ENCODE data around the gene HLA-B.

The HLA-B gene

GRCh38 chr6:31321005-31321707 lies 35.8 kb downstream of the HLA-B start:
- H2BK15ac ChIP-seq (replicated peaks; ENCODE audit: low read depth), result no peak overlapping the region
- H3K56ac ChIP-seq (ENCODE audit: low read length), result no peak overlapping the region
- H3K27me3 ChIP-seq (ENCODE audit: insufficient read depth, low read length, poor library complexity), result no peaks in the 10 kb centered on the region
- H4K5ac ChIP-seq (ENCODE audit: low read length), result no peak overlapping the region
- H2BK5ac ChIP-seq (ENCODE audit: low read length), result no peak overlapping the region
- H2AK5ac ChIP-seq (ENCODE audit: low read length), result no peak overlapping the region
- no peaks in the 10 kb centered on the region for H3K4me1 ChIP-seq (ENCODE audit: control insufficient read depth, low read depth, low read length)
- no peak overlapping the region for H3K27ac ChIP-seq (ENCODE audit: low read depth, low read length)
- DNase-seq, result no peak
- H3K4ac ChIP-seq (ENCODE audit: low read depth, low read length), result no peak overlapping the region
- H3K36me3 ChIP-seq (ENCODE audit: control insufficient read depth, insufficient read depth, low read length), result no peaks in the 10 kb centered on the region
- H3K79me1 ChIP-seq (ENCODE audit: low read length), result no peaks in the 10 kb centered on the region
- H3K23ac ChIP-seq (ENCODE audit: low read length), result no peak overlapping the region
- no peaks in the 10 kb centered on the region for H3K79me2 ChIP-seq (ENCODE audit: control insufficient read depth, insufficient read depth, low read length)
- no peak overlapping the region for H3K9ac ChIP-seq (ENCODE audit: low read length)
- H2BK120ac ChIP-seq (ENCODE audit: low read depth, low read length), result no peak overlapping the region
- no CpG with 5 or more reads among the region's 1 CpG for WGBS (ENCODE audit: extremely low coverage, insufficient coverage, low lambda C conversion rate)
- no peak overlapping the region for H4K8ac ChIP-seq (ENCODE audit: low read depth, low read length)
- no peak overlapping the region for H3K18ac ChIP-seq (ENCODE audit: low read length)
- no peak overlapping the region for H3K4me3 ChIP-seq (ENCODE audit: low read length)
- H3K4me2 ChIP-seq (ENCODE audit: low read length), result no peak overlapping the region

GRCh38 chr6:31317036-31317435 lies 39.9 kb downstream of the HLA-B start:
- Histone ChIP-seq H3K9ac (ENCODE audit: low read length) (no peak overlapping the region), H2BK5ac (ENCODE audit: low read length) (no peak overlapping the region), H3K27me3 (ENCODE audit: insufficient read depth, low read length, poor library complexity) (no peaks in the 10 kb centered on the region), H3K4me3 (ENCODE audit: low read length) (no peak overlapping the region), H3K4me1 (ENCODE audit: control insufficient read depth, low read depth, low read length) (no peaks in the 10 kb centered on the region), H3K4me2 (ENCODE audit: low read length) (no peak overlapping the region), H3K27ac (ENCODE audit: low read depth, low read length) (no peak overlapping the region), H4K5ac (ENCODE audit: low read length) (no peak overlapping the region), H3K79me2 (ENCODE audit: control insufficient read depth, insufficient read depth, low read length) (no peaks in the 10 kb centered on the region), H3K79me1 (ENCODE audit: low read length) (no peaks in the 10 kb centered on the region), H3K56ac (ENCODE audit: low read length) (no peak overlapping the region), H3K36me3 (ENCODE audit: control insufficient read depth, insufficient read depth, low read length) (no peaks in the 10 kb centered on the region), H2BK120ac (ENCODE audit: low read depth, low read length) (no peak overlapping the region), H3K18ac (ENCODE audit: low read length) (no peak overlapping the region), H2BK15ac (replicated peaks; ENCODE audit: low read depth) (no peak overlapping the region), H2AK5ac (ENCODE audit: low read length) (no peak overlapping the region), H3K23ac (ENCODE audit: low read length) (no peak overlapping the region), H3K4ac (ENCODE audit: low read depth, low read length) (no peak overlapping the region), H4K8ac (ENCODE audit: low read depth, low read length) (no peak overlapping the region)
- no peak for DNase-seq
- WGBS (ENCODE audit: extremely low coverage, insufficient coverage, low lambda C conversion rate), result no CpG with 5 or more reads among the region's 2 CpGs

- Histone ChIP-seq H3K56ac (ENCODE audit: low read length) (no peak overlapping the region), H3K79me1 (ENCODE audit: low read length) (no peaks in the 10 kb centered on the region), H2BK120ac (ENCODE audit: low read depth, low read length) (no peak overlapping the region), H2BK5ac (ENCODE audit: low read length) (no peak overlapping the region), H4K8ac (ENCODE audit: low read depth, low read length) (no peak overlapping the region), H4K5ac (ENCODE audit: low read length) (no peak overlapping the region), H3K36me3 (ENCODE audit: control insufficient read depth, insufficient read depth, low read length) (no peaks in the 10 kb centered on the region), H3K23ac (ENCODE audit: low read length) (no peak overlapping the region), H3K27me3 (ENCODE audit: insufficient read depth, low read length, poor library complexity) (no peaks in the 10 kb centered on the region), H3K4me1 (ENCODE audit: control insufficient read depth, low read depth, low read length) (no peaks in the 10 kb centered on the region), H3K18ac (ENCODE audit: low read length) (no peak overlapping the region), H3K9ac (ENCODE audit: low read length) (no peak overlapping the region), H3K4ac (ENCODE audit: low read depth, low read length) (no peak overlapping the region), H3K4me3 (ENCODE audit: low read length) (no peak overlapping the region), H2AK5ac (ENCODE audit: low read length) (no peak overlapping the region), H2BK15ac (replicated peaks; ENCODE audit: low read depth) (no peak overlapping the region), H3K4me2 (ENCODE audit: low read length) (no peak overlapping the region), H3K27ac (ENCODE audit: low read depth, low read length) (no peak overlapping the region), H3K79me2 (ENCODE audit: control insufficient read depth, insufficient read depth, low read length) (no peaks in the 10 kb centered on the region)
- no peak for DNase-seq
- WGBS (ENCODE audit: extremely low coverage, insufficient coverage, low lambda C conversion rate), result no CpG with 5 or more reads among the region's 2 CpGs
These were observed 47.3 kb downstream of the HLA-B start for GRCh38 chr6:31309641-31310040.

GRCh38 chr6:31308845-31309175 lies 48.2 kb downstream of the HLA-B start:
- Histone ChIP-seq H3K4me1 (ENCODE audit: control insufficient read depth, low read depth, low read length) (no peaks in the 10 kb centered on the region), H3K79me2 (ENCODE audit: control insufficient read depth, insufficient read depth, low read length) (no peaks in the 10 kb centered on the region), H2BK15ac (replicated peaks; ENCODE audit: low read depth) (no peak overlapping the region), H3K79me1 (ENCODE audit: low read length) (no peaks in the 10 kb centered on the region), H3K4ac (ENCODE audit: low read depth, low read length) (no peak overlapping the region), H2BK5ac (ENCODE audit: low read length) (no peak overlapping the region), H3K9ac (ENCODE audit: low read length) (no peak overlapping the region), H3K56ac (ENCODE audit: low read length) (no peak overlapping the region), H3K27ac (ENCODE audit: low read depth, low read length) (no peak overlapping the region), H3K27me3 (ENCODE audit: insufficient read depth, low read length, poor library complexity) (no peaks in the 10 kb centered on the region), H2BK120ac (ENCODE audit: low read depth, low read length) (no peak overlapping the region), H3K36me3 (ENCODE audit: control insufficient read depth, insufficient read depth, low read length) (no peaks in the 10 kb centered on the region), H4K8ac (ENCODE audit: low read depth, low read length) (no peak overlapping the region), H3K4me3 (ENCODE audit: low read length) (no peak overlapping the region), H3K4me2 (ENCODE audit: low read length) (no peak overlapping the region), H3K18ac (ENCODE audit: low read length) (no peak overlapping the region), H2AK5ac (ENCODE audit: low read length) (no peak overlapping the region), H4K5ac (ENCODE audit: low read length) (no peak overlapping the region), H3K23ac (ENCODE audit: low read length) (no peak overlapping the region)
- DNase-seq, result no peak
- no CpG with 5 or more reads among the region's 11 CpGs for WGBS (ENCODE audit: extremely low coverage, insufficient coverage, low lambda C conversion rate)

- Histone ChIP-seq H3K23ac (ENCODE audit: low read length) (no peak overlapping the region), H3K27me3 (ENCODE audit: insufficient read depth, low read length, poor library complexity) (no peaks in the 10 kb centered on the region), H3K56ac (ENCODE audit: low read length) (peak overlapping the region; percentile 56), H3K36me3 (ENCODE audit: control insufficient read depth, insufficient read depth, low read length) (no peaks in the 10 kb centered on the region), H3K27ac (ENCODE audit: low read depth, low read length) (no peak overlapping the region), H4K5ac (ENCODE audit: low read length) (no peak overlapping the region), H3K4me1 (ENCODE audit: control insufficient read depth, low read depth, low read length) (no peaks in the 10 kb centered on the region), H2BK5ac (ENCODE audit: low read length) (no peak overlapping the region), H3K4me2 (ENCODE audit: low read length) (peak overlapping the region; percentile 22), H2BK120ac (ENCODE audit: low read depth, low read length) (no peak overlapping the region), H2BK15ac (replicated peaks; ENCODE audit: low read depth) (no peak overlapping the region), H3K9ac (ENCODE audit: low read length) (peak overlapping the region; percentile 27), H3K79me1 (ENCODE audit: low read length) (no peaks in the 10 kb centered on the region), H3K18ac (ENCODE audit: low read length) (no peak overlapping the region), H3K4ac (ENCODE audit: low read depth, low read length) (no peak overlapping the region), H3K4me3 (ENCODE audit: low read length) (no peak overlapping the region), H4K8ac (ENCODE audit: low read depth, low read length) (no peak overlapping the region), H2AK5ac (ENCODE audit: low read length) (no peak overlapping the region), H3K79me2 (ENCODE audit: control insufficient read depth, insufficient read depth, low read length) (no peaks in the 10 kb centered on the region)
- DNase-seq, result peak; percentile 86
- WGBS (ENCODE audit: extremely low coverage, insufficient coverage, low lambda C conversion rate), result no CpG with 5 or more reads among the region's 57 CpGs
These were observed 48.7 kb downstream of the HLA-B start for GRCh38 chr6:31308050-31308844.
